ENCODE measurements around the gene RNF217. TPM values are rescaled to one million over a fixed set of nuclear protein-coding genes. Genes with fewer than 3 reads are reported as not detected.

Gene RNF217
- total RNA-seq, 1 donor from 2014 or later, result 113 TPM

GRCh38 chr6:124987999-124988591, 25.9 kb downstream of the RNF217 start:
- DNase-seq (ENCODE audit: low spot score), result no peak

GRCh38 chr6:124989136-124989983, 27.1 kb downstream of the RNF217 start:
- DNase-seq (ENCODE audit: low spot score), result no peak

- DNase-seq (ENCODE audit: low spot score), result no peak
Observed at GRCh38 chr6:124990988-124991387, 28.8 kb downstream of the RNF217 start.

- DNase-seq (ENCODE audit: low spot score), result no peak
Observed at GRCh38 chr6:124991764-124992295, 29.6 kb downstream of the RNF217 start.

GRCh38 chr6:124993327-124993726, 31.1 kb downstream of the RNF217 start:
- DNase-seq (ENCODE audit: low spot score), result no peak

GRCh38 chr6:124994648-124995047, 32.4 kb downstream of the RNF217 start:
- no peak for DNase-seq (ENCODE audit: low spot score)

GRCh38 chr6:124995131-124995530, 32.9 kb downstream of the RNF217 start:
- DNase-seq (ENCODE audit: low spot score), result no peak

- DNase-seq (ENCODE audit: low spot score), result no peak
Observed at GRCh38 chr6:124995645-124996325, 33.5 kb downstream of the RNF217 start.

GRCh38 chr6:124996411-124996810, 34.2 kb downstream of the RNF217 start:
- no peak for DNase-seq (ENCODE audit: low spot score)

GRCh38 chr6:124997196-124997875, 35.1 kb downstream of the RNF217 start:
- no peak for DNase-seq (ENCODE audit: low spot score)

- DNase-seq (ENCODE audit: low spot score), result no peak
Observed at GRCh38 chr6:124999105-124999764, 37.0 kb downstream of the RNF217 start.

GRCh38 chr6:125001684-125002405, 39.6 kb downstream of the RNF217 start:
- peak; percentile 56 for DNase-seq (ENCODE audit: low spot score)

- DNase-seq (ENCODE audit: low spot score), result no peak
Observed at GRCh38 chr6:125002406-125002741, 40.1 kb downstream of the RNF217 start.

- DNase-seq (ENCODE audit: low spot score), result no peak
Observed at GRCh38 chr6:125003070-125003469, 40.8 kb downstream of the RNF217 start.

- DNase-seq (ENCODE audit: low spot score), result no peak
Observed at GRCh38 chr6:125004198-125004597, 42.0 kb downstream of the RNF217 start.

GRCh38 chr6:125004797-125005595, 42.8 kb downstream of the RNF217 start:
- DNase-seq (ENCODE audit: low spot score), result no peak

GRCh38 chr6:125008261-125008703, 46.0 kb downstream of the RNF217 start:
- DNase-seq (ENCODE audit: low spot score), result no peak

- DNase-seq (ENCODE audit: low spot score), result no peak
Observed at GRCh38 chr6:125008957-125009356, 46.7 kb downstream of the RNF217 start.

- peak; percentile 78 for DNase-seq (ENCODE audit: low spot score)
Observed at GRCh38 chr6:125009578-125009977, 47.3 kb downstream of the RNF217 start.

All from umbilical cord (tissue), 2 donors.